Mesodermal cell (in vitro differentiated cells): ENCODE measurements around the gene IPCEF1.

ENCODE experiments used
- H3K27ac ChIP-seq: 2 replicates; pipeline ENCODE4 v1.7.0; 2013; ENCODE audit warnings: mild to moderate bottlenecking, low read depth, low read length, moderate library complexity; ENCODE audit not compliant: severe bottlenecking
- H3K36me3 ChIP-seq: 2 replicates; pipeline ENCODE4 v1.7.1; 2013; ENCODE audit warnings: mild to moderate bottlenecking, low read length, moderate library complexity; ENCODE audit not compliant: control insufficient read depth, insufficient read depth
- H3K4me1 ChIP-seq: one replicate; pipeline ENCODE4 v1.7.1; 2013; ENCODE audit warnings: mild to moderate bottlenecking, low read length; ENCODE audit not compliant: insufficient read depth, control insufficient read depth, poor library complexity, severe bottlenecking
- H3K4me3 ChIP-seq: 2 replicates; pipeline ENCODE4 v1.7.0; 2013; ENCODE audit warnings: low read length, control low read depth, mild to moderate bottlenecking; ENCODE audit not compliant: insufficient read depth, poor library complexity, severe bottlenecking; ENCODE audit errors: extremely low read depth
- H3K9me3 ChIP-seq: 2 replicates; pipeline ENCODE4 v1.7.1; 2013; ENCODE audit warnings: mild to moderate bottlenecking, low read length, moderate library complexity; ENCODE audit not compliant: control insufficient read depth
- WGBS, 2 experiments: methylation state at CpG; one replicate each; pipeline ENCODE4 v1.1.5; 2013; ENCODE audit warnings: missing lambda C conversion rate in 2 of 2; ENCODE audit not compliant: insufficient coverage in 2 of 2; 5-methylcytosine and 5-hydroxymethylcytosine counted together

The IPCEF1 gene

GRCh38 chr6:154274168-154274567 is 82.4 kb downstream of the IPCEF1 start:
- Histone ChIP-seq H3K4me3 (no peak overlapping the region), H3K4me1 (no peaks in the 10 kb centered on the region), H3K27ac (no peak overlapping the region), H3K36me3 (no peaks in the 10 kb centered on the region), H3K9me3 (no peaks in the 10 kb centered on the region)
- WGBS, 2 experiments = 71 to 92% methylated on average over 1 of the region's 2 CpGs

GRCh38 chr6:154268486-154268885 is 88.1 kb downstream of the IPCEF1 start:
- no peaks in the 10 kb centered on the region for H3K9me3 ChIP-seq
- WGBS, 2 experiments = 97 to 100% methylated on average over 3 of the region's 3 CpGs
- H3K4me3 ChIP-seq = no peak overlapping the region
- H3K4me1 ChIP-seq = no peaks in the 10 kb centered on the region
- no peaks in the 10 kb centered on the region for H3K36me3 ChIP-seq
- no peak overlapping the region for H3K27ac ChIP-seq

DNA sequence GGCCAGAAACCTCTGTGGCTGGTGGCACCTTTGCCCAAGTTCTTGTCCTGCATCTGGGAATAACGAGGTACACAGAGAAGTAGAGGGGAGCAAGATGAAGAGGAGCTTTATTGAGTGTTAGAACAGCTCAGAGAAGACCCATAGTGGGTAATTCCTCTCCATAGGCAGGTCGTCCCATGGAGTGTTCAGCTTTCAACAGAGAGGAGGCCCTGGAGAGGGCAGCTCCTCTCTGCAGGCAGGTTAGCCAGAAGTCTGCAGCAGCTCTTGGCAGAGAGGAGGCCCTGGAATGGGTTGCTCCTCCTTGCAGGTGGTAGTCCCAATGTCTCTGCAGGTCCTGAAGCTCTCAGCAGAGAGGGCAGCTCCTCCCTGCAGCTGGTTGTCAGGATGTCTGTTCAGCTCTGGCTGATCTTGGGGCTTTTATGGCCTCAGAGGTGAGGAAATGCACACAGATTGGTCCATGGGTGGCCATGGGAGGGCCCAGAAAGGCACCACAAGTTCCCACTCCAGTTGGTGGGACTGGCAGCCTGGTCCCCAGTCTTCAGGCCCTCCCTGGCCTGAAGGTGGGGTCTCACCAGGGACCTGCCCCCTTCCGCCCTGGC is 89.0 kb downstream of the IPCEF1 start:
- H3K9me3 ChIP-seq = no peaks in the 10 kb centered on the region
- H3K36me3 ChIP-seq = no peaks in the 10 kb centered on the region
- H3K27ac ChIP-seq = no peak overlapping the region
- H3K4me1 ChIP-seq = no peaks in the 10 kb centered on the region
- 81 to 89% methylated on average over 3 of the region's 3 CpGs for WGBS, 2 experiments
- H3K4me3 ChIP-seq = no peak overlapping the region

DNA sequence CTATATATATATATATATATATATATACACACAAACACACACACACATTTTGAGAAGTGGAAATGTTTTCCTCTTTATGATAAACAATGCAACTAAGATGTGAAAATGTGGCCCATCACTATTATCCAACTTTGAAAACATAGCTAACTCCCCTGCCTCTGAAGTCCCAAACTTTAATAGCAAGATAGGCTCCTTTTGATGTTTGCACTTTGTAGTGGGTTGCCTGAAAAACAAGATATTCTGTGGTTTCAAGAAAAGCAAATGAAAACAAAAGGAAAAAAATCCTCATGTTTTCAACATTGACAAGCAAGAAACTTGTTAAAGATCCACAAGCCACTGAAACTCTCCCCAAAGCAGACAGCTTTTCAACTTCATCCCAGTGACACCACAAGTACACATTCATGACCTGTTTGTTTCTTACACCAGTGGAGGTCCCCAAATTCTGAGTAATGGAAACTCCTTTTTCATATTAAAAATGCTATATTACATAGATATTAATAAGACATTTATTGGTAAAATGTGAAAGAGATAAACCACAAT is 90.0 kb downstream of the IPCEF1 start:
- Histone ChIP-seq H3K9me3 (no peaks in the 10 kb centered on the region), H3K4me3 (no peak overlapping the region), H3K4me1 (no peaks in the 10 kb centered on the region), H3K36me3 (no peaks in the 10 kb centered on the region), H3K27ac (no peak overlapping the region)

DNA sequence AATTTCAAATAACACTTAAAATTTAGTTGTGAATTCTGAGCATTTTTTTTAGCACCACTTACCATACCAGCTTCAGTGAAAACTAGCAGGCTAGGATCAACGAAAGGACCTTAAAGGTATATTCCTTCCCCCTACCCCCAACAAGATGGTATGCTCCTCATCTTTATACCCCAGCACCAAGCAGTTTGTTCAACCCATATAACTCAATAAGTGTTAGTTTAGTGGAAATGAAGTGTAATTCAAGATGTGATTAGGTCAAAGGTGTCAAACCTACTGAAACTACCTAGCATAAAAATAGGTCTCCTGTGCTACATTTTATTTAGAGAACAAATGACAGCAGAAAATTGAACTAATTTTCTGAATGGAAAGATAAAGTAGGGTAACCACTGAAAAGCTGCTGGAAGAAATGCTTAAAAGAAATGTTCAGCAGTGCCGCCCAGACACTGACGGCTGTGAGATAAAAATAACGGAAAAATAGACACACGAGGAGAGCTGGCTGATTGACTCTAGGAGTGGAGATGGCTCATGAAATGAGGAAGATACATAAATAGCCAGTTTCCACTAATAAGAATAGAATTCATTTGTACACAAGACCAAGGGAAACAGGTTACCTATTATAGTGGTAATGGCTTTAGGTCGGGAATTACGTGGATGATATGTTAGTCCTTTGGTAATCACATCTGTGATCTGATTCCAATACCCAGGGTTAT is 94.8 kb downstream of the IPCEF1 start:
- H3K9me3 ChIP-seq = no peaks in the 10 kb centered on the region
- H3K27ac ChIP-seq = no peak overlapping the region
- 96 to 100% methylated on average over 1 to 4 of the region's 7 CpGs for WGBS, 2 experiments
- H3K36me3 ChIP-seq = no peaks in the 10 kb centered on the region
- H3K4me3 ChIP-seq = no peak overlapping the region
- no peaks in the 10 kb centered on the region for H3K4me1 ChIP-seq

- Histone ChIP-seq H3K4me1 (no peaks in the 10 kb centered on the region), H3K27ac (no peak overlapping the region), H3K36me3 (no peaks in the 10 kb centered on the region), H3K4me3 (no peak overlapping the region), H3K9me3 (no peaks in the 10 kb centered on the region)
- WGBS, 2 experiments = 89 to 100% methylated on average over 3 of the region's 4 CpGs
These were observed 98.4 kb downstream of the IPCEF1 start for GRCh38 chr6:154258064-154258757.

- H3K4me1 ChIP-seq = no peaks in the 10 kb centered on the region
- no peak overlapping the region for H3K4me3 ChIP-seq
- H3K9me3 ChIP-seq = no peaks in the 10 kb centered on the region
- H3K36me3 ChIP-seq = no peaks in the 10 kb centered on the region
- no peak overlapping the region for H3K27ac ChIP-seq
- 88 to 100% methylated on average over 1 of the region's 1 CpG for WGBS, 2 experiments
These were observed 99.5 kb downstream of the IPCEF1 start for GRCh38 chr6:154257067-154257466.

- no peaks in the 10 kb centered on the region for H3K36me3 ChIP-seq
- WGBS, 2 experiments = 92 to 100% methylated on average over 2 to 3 of the region's 3 CpGs
- no peaks in the 10 kb centered on the region for H3K9me3 ChIP-seq
- no peak overlapping the region for H3K4me3 ChIP-seq
- H3K27ac ChIP-seq = no peak overlapping the region
- peaks cover under 1% of the 10 kb centered on the region for H3K4me1 ChIP-seq
These were observed 103.9 kb downstream of the IPCEF1 start for GRCh38 chr6:154252678-154253077.

- H3K27ac ChIP-seq = no peak overlapping the region
- WGBS, 2 experiments = 92 to 100% methylated on average over 2 of the region's 4 CpGs
- H3K4me1 ChIP-seq = peaks cover 9% of the 10 kb centered on the region
- no peaks in the 10 kb centered on the region for H3K36me3 ChIP-seq
- H3K4me3 ChIP-seq = no peak overlapping the region
- no peaks in the 10 kb centered on the region for H3K9me3 ChIP-seq
These were observed 105.5 kb downstream of the IPCEF1 start for GRCh38 chr6:154251116-154251515.

DNA sequence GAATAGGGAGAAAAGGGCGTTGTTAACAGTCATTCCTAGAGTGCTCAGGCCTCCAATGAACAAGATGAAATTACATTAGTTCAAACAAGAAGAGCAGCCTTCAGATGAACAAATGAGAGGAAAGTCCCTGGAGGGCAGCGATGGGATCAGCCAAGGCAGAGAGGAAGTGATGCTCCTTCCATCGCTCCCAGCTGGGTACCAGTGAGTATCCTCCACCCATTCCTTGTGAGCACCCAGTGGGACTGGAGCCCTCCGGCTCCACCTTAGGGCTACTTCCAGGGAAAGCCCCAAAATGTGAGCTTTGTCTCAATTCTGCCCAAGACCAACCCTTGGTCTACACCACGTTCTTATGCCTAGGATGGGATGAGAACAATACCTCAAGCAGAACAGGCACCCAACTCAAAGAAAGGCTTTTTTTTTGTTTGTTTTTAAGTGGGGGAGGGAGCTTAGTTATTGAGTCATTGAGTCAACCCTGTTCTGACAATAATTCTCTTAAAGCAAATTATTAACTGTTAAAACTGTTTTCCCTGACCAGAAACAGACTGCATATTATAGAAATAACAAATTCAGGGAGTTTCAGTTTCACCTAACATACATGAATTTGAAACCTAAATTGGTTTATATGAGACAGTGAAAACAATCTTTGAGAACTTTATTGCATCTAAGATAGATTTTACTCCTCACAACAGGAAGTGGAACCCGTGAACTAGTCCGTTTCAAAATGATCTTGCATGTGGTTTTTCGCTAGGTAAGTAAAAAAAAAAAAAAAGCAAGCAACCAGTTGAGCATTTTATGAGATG is 106.9 kb downstream of the IPCEF1 start:
- no peaks in the 10 kb centered on the region for H3K9me3 ChIP-seq
- H3K4me1 ChIP-seq = peaks cover 9% of the 10 kb centered on the region
- WGBS, 2 experiments = 93 to 97% methylated on average over 3 to 4 of the region's 8 CpGs
- no peaks in the 10 kb centered on the region for H3K36me3 ChIP-seq
- no peak overlapping the region for H3K4me3 ChIP-seq
- H3K27ac ChIP-seq = no peak overlapping the region
